T47D (cell line): ENCODE data around the gene C16orf90.

ENCODE experiments used
- DNase-seq, 2 experiments: peaks; one replicate each; pipeline versions ENCODE4 v3.0.0 to v3.0.0-alpha.2; 2011 to 2012; ENCODE audit warnings: low read depth in 1 of 2, low spot score in 1 of 2
- JUND ChIP-seq: IDR thresholded peaks from 2 replicates; pipeline ENCODE4 v1.6.1; 2012; ENCODE audit warnings: low read depth
- in situ Hi-C: cut with HindIII; loops from 2 replicates; pipeline ENCODE4 v1.10.0; 2016; ENCODE audit warnings: low sequenced_read_pairs, low pct_unique_long_range_greater_than_20kb

Gene C16orf90

GRCh38 chr16:3486506-3487215 is 8.6 kb downstream of the C16orf90 start:
- in situ Hi-C loops: no loop called here
- no peak for DNase-seq
- TF ChIP-seq JUND: no peak

GRCh38 chr16:3485821-3486505 is 9.3 kb downstream of the C16orf90 start:
- in situ Hi-C loops: no loop called here
- TF ChIP-seq JUND: no peak
- no peak for DNase-seq

DNA sequence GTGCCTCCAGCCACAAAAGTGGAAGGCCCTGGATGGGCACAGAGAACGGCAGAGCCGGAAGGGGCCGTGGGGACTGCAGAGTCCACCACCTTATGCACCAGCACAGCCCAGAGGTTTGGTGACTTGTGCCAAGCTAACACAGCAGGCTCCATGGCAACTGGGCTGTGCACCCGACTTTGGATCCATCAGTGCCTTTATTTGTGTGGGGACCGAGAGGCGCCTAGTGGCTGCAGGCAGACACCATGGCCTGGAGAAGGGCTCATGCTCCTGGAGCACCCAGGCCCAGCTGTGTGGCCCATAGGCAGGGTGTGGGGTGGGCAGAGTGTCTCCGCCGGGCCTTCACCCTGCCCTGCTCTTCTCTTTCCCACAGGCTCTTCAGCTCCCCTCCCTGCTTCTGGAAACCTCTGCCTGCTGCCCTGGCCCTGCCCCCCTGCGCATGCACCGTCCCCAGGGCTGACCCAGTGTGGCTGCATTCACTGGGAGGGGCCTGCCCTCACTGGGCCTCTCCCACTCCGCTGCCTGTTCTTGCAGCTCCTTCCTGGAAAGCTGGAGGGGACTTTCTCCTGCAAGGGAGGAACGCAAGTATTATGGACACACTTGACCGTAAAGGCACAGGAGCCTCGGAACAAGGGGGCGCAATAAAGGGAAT is 10.1 kb downstream of the C16orf90 start:
- no peak for DNase-seq
- in situ Hi-C loops: no loop called here
- TF ChIP-seq JUND: no peak

DNA sequence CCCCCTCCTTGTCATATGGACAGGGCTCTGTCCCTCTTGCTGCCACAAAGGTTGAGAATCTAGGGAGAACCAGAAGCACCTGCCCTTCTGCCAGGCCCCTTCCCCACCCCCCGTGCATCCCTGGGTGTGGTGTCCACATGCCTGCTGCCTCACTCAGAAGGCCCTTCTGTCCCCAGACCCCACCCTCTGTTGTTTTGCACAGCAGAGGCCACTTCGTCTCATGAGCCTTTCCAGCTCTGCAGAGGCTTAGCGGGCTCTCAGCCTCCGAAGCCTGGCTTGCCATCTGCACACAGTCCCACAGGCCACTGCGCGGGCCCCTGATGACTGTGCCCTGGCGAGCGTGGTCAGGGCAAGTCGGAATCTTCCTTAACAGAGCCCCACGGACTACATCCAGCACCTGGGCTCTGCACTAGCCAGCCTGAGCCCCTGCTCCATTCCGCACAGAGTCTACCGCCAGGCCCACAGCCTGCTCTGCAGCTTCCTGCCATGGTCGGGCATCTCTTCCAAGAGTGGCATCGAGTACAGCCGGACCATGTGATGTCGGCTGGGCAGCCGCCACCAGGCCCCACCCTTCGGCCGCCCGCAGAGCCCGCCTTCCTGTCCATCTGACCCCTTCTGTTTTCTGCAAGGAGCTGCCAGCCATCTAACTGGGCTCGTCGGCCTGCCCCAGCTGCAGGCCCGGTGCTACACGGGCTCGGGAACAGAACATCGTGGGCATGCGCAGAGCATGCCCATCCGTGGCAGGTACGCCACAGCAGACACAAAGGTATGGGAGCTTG is 10.8 kb downstream of the C16orf90 start:
- DNase-seq: no peak

GRCh38 chr16:3482659-3483241 is 12.5 kb downstream of the C16orf90 start:
- TF ChIP-seq JUND: no peak
- DNase-seq: no peak
- in situ Hi-C loops: no loop called here

More for the DNA sequence above, 10.8 kb downstream of the C16orf90 start:
- no peak for TF ChIP-seq JUND
- in situ Hi-C loops: no loop called here

DNA sequence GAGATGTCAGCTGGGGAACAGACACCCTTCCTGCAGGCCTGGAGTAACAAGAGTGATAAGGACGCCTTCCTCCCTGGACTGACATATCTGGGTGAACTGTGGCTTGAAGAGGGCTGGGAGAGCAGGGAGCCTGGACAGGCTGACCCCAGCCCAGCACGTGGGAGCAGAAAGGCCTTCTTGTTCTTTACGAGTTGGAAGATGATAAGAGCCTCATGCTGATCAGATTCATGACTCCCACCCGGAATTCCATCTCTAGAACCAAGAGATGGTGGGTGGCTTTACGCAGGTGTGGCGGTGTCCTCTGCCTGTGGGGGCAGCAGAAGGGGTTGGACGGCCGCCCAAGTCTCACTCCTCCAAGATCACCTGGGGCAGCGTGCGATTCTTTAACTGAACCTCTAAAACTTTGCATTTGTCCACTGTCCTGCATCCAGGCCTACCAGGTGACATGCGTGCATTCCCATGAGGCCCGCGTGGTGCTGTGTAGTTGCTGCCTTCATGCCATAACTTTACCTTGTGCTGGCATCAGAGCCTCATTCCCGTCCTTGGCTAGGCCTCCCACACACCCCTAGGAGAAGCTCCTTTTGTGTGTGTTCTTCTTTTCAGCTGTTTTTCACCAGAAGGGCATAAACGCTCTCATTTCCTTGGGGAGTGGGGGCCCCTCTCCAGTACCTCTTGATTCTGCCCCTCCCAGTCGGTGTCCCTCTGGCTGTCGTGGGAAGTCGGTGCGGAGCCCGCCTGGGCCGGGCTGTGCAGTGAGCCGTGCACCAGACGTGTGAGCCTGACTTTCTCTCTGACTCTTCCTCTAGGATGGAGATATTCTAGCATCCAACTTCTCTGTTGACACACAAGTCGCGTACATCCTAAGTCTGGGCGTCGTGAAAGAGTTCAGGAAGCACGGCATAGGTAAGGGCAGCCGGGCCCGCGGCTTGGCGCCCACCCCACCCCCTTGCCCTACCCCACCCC is 13.3 kb downstream of the C16orf90 start:
- no peak for TF ChIP-seq JUND
- no peak for DNase-seq
- in situ Hi-C loops: no loop called here

- TF ChIP-seq JUND: no peak
- in situ Hi-C loops: no loop called here
- DNase-seq: no peak
Observed at GRCh38 chr16:3480901-3481695, 14.2 kb downstream of the C16orf90 start.

DNA sequence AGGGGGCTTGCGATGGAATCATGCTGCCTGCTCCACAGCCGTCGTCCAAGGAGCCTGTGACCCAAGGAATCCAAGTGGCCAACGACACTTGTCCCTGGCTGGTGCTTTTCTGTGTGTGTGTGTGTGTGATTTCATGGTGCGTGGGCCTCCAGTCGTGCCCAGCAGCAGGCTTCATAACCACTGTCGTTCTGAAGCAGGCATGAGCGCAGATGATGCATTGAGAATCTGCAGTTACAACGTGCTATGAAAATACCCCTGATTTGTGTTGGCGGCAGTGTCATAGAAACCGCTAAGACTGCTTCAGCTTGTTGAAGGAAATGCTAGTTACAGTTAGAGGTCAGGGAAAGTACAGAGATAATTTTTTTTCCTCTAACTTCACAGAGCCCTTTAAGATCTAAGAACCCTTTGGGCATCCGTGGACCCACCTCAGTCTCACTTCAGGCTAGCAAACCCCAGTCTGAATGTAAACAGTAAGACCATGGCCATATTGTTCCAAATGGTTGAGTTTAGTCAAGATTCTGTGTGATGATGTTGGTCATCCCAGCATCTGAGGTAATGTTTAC is 15.6 kb downstream of the C16orf90 start:
- TF ChIP-seq JUND: no peak
- in situ Hi-C loops: no loop called here
- DNase-seq: no peak

GRCh38 chr16:3478242-3478925 is 16.9 kb downstream of the C16orf90 start:
- no peak for TF ChIP-seq JUND
- DNase-seq: no peak
- in situ Hi-C loops: no loop called here

GRCh38 chr16:3476409-3476808 is 18.9 kb downstream of the C16orf90 start:
- no peak for DNase-seq
- no peak for TF ChIP-seq JUND
- in situ Hi-C loops: no loop called here
